22Rv1 (cell line): ENCODE measurements around the gene MTA3.

Experiments used
- ZFX ChIP-seq: fragments of 450-650 bp; IDR thresholded peaks from 2 replicates; pipeline ENCODE4 v1.6.1; 2017; ENCODE audit warnings: antibody characterized with exemption, borderline replicate concordance
- TF ChIP-seq, protein P1 (sequence below): fragments of 450-650 bp; IDR thresholded peaks from 2 replicates; pipeline ENCODE4 v1.5.1; 2017; ENCODE audit warnings: mild to moderate bottlenecking

DNA sequence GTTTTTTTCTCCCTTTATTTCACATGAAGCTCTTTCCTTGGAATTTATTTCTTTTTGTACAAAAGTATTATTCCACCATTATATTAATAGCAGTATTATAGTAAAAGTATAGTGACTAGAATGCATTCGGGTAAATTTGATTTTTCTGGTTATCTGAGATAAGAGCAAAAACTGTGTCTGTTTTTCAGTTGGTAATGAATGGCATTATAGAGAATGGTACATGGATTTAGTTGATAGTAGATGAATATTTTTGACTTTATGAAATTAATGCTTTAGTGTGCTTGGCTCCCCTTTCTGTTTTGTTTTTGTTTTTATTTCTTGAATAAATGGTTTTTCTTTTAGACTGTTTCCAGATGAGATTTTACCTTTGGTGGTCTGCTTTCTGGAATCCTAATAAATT is 71.8 kb downstream of the MTA3 start:
- TF ChIP-seq, protein P1, sequence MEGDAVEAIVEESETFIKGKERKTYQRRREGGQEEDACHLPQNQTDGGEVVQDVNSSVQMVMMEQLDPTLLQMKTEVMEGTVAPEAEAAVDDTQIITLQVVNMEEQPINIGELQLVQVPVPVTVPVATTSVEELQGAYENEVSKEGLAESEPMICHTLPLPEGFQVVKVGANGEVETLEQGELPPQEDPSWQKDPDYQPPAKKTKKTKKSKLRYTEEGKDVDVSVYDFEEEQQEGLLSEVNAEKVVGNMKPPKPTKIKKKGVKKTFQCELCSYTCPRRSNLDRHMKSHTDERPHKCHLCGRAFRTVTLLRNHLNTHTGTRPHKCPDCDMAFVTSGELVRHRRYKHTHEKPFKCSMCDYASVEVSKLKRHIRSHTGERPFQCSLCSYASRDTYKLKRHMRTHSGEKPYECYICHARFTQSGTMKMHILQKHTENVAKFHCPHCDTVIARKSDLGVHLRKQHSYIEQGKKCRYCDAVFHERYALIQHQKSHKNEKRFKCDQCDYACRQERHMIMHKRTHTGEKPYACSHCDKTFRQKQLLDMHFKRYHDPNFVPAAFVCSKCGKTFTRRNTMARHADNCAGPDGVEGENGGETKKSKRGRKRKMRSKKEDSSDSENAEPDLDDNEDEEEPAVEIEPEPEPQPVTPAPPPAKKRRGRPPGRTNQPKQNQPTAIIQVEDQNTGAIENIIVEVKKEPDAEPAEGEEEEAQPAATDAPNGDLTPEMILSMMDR: no peak
- no peak for TF ChIP-seq ZFX
